ENCODE measurements around the gene ST3GAL3.

Gene ST3GAL3

DNA sequence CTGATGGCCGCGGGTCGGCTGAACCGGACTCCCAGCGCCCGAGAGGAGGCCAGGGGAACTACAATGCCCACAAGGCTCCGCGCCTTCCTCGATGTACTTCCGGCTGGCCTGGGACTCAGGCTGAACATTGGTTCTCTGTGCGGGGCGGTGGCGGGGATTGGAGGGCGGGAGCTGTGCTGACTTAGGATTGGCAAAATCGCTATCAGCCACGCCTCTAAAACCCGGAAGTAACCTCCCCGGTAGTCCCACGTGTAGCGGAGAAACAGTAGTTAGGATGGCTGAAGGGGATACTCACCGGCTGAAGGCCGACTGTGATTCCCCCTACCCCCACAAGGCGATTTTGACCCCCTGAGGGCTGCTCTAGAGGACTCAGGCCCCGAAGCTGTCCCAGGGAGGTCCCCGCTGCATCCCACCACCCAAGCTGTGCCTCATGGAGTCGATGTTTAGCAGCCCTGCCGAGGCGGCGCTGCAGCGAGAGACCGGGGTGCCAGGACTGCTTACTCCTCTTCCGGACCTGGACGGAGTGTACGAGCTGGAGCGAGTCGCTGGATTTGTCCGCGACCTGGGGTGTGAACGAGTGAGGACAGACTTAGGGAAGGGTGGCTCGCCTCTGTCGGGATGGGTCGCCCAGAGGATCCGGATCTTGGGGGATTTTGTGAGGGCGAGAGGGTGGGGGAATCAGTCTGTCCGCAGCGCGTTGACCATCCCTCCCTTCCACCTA is 262.6 kb downstream of the ST3GAL3 start, which contains the start of gene DPH2:
Gene DPH2, plus strand, starts transcription at position 265 of the 721 bp plus-strand sequence. Its CDS starts 166 bp downstream, at position 431.
- DNase-seq: peak; percentile 98

DNA sequence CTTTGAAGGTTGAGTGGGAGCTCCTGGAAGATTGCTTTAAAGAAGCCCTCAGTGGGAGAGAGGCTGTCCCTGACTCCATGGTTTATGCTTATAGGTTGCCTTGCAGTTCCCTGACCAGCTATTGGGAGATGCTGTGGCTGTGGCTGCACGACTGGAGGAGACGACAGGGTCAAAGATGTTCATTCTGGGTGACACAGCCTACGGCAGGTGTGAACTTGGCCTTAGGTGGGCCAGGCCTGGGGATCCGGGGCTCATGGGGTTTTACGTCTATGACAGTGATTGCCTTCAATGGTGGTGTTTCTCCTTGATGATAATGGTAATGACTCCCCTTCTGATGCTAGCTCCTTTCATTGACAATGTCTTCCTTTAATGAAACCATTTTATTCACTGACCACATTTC is 263.2 kb downstream of the ST3GAL3 start:
- no peak for DNase-seq

DNA sequence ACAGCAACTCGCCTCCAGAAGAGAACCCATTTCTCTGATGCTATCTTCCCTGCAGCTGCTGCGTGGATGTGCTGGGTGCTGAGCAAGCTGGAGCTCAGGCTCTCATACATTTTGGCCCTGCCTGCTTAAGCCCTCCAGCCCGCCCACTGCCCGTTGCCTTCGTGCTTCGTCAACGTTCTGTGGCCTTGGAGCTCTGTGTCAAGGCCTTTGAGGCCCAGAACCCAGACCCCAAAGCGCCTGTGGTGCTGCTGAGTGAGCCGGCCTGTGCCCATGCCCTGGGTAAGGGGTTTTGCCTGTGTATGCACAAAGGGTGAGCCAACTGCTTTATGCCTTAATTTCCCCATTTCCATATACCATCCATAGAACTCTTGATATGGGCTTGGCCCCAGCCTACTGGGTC is 263.6 kb downstream of the ST3GAL3 start:
- no peak for DNase-seq

DNA sequence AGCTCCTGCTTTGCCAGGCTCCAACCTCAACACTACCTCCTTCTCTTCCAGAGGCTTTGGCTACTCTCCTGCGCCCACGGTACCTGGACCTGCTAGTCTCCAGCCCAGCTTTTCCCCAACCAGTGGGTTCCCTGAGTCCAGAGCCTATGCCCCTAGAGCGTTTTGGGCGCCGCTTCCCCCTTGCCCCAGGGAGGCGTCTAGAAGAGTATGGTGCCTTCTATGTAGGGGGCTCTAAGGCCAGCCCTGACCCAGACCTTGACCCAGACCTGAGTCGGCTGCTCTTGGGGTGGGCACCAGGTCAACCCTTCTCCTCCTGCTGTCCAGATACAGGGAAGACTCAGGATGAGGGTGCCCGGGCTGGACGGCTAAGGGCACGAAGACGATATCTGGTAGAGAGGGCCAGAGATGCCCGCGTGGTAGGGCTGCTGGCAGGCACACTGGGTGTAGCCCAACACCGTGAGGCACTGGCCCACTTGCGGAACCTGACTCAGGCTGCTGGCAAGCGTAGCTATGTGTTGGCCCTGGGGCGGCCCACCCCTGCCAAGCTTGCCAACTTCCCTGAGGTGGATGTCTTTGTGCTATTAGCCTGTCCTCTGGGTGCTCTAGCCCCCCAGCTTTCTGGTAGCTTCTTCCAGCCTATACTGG is 264.1 kb downstream of the ST3GAL3 start:
- no peak for DNase-seq

DNA sequence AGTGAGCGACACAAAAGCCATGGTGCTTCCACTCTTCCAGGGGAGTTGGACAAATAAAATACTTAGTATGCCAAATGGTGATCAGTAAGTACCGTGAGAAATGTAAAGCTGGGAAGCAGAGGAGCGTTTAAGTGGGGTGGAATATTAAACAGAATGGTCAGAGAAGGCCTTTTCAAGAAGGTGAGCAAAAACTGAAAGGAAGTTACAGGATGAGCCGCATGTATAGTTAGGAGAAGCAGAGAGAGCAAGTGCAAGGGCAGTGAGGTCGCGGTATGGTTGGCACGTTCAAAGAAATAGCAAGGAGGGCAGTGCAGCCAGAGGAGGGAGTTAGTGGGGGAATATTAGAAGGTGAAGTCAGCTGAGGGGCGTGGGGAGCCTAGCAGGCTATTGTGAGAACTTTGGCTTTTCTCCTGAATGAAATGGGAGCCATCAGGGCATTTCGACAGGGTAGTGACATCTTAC is 266.7 kb downstream of the ST3GAL3 start:
- no peak for DNase-seq

DNA sequence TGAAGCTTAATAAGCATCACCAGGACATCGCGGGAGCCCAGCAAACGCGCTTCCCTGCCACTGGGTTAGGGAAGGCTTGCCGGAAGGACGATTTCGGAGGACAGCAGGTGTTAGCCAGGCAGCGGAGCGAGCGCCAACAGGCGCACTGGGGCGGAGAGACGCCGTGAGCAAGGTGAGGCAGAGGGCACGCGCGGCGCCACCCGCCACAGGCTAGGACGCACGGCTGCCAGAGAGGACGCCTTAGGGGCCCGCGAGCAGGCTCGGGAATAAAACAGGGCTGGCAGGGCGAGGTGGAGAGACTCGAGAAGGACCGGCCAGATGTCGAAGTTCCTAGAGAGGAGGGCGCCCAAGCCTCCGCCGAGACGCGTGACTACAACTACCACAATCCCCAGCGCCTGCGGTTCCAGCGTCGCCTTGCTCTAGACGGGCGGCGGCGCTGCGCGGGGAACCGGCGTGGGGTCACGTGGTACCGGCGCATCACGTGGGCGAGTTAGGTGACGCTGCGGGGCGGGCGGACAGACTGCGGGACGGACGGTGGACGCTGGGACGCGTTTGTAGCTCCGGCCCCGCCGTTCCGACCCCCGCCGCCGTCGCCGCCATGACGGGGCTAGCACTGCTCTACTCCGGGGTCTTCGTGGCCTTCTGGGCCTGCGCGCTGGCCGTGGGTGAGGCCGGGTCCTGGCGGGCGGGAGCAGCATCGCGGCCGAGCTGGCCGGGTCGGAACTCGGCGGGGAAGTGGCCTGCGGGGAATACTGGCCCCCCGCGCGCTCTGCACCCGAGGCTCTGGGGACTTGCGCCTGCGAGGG is 267.3 kb downstream of the ST3GAL3 start, which contains the start of gene ATP6V0B:
Gene ATP6V0B, plus strand, starts transcription at position 518 of the 806 bp plus-strand sequence. Its CDS starts 81 bp downstream, at position 599.
- peak; percentile 97 for DNase-seq

DNA sequence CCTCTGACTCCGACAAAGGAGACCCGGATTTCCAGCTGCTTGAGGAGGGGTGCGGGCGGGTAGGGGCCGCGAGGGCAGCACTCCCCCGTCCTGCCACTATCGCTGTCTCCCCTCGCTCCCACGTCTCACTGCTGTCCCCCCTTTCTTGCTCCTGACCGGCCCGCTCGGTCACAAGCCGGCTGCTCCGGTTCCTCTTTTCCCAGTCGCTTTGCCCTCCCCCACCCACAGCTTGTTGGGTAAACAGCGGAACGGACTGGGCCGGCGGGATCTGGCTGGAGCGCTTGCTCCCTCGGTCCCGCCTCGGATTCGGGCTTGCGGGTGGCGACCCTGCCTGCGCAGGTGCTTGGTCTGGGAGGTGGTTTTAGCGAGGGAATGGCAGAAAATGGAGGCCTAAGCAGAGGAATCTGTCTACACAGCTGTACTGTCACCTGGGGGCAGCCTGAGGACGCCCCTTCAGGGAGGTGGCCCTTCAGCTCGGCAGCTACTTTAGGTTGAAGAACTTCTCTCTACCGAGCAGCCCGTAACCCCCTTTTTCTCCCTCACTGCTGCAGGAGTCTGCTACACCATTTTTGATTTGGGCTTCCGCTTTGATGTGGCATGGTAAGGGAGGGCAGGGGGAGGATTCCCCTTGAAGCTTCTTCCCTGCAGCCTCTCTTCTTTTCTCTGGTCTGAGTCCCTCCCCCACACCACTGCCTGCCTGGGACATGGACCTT is 268.1 kb downstream of the ST3GAL3 start:
- peak; percentile 72 for DNase-seq

DNA sequence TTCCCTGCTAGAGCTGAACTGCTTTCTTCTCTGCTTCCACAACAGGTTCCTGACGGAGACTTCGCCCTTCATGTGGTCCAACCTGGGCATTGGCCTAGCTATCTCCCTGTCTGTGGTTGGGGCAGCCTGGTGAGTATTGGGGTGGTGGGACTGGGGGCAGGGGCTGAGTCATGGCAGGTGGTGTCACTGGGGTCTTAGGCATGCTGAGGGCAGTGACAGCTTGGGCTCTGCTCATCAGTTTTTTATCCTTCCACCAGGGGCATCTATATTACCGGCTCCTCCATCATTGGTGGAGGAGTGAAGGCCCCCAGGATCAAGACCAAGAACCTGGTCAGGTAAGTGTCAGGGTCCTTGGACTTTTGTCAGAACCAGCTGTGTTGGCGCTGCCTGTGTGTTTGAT is 268.7 kb downstream of the ST3GAL3 start:
- DNase-seq: no peak

DNA sequence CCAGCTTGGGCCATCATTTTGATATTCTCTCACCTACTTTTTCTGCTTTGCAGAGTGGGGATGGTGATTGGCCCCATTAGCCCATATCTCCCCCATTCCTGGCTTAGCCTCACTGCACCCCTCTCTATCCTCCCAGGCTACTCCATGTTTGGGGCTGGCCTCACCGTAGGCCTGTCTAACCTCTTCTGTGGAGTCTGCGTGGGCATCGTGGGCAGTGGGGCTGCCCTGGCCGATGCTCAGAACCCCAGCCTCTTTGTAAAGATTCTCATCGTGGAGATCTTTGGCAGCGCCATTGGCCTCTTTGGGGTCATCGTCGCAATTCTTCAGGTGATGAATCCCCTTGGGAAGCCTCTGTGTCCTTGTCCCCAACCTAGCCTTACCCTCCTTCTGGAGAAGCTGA is 269.6 kb downstream of the ST3GAL3 start:
- no peak for DNase-seq

DNA sequence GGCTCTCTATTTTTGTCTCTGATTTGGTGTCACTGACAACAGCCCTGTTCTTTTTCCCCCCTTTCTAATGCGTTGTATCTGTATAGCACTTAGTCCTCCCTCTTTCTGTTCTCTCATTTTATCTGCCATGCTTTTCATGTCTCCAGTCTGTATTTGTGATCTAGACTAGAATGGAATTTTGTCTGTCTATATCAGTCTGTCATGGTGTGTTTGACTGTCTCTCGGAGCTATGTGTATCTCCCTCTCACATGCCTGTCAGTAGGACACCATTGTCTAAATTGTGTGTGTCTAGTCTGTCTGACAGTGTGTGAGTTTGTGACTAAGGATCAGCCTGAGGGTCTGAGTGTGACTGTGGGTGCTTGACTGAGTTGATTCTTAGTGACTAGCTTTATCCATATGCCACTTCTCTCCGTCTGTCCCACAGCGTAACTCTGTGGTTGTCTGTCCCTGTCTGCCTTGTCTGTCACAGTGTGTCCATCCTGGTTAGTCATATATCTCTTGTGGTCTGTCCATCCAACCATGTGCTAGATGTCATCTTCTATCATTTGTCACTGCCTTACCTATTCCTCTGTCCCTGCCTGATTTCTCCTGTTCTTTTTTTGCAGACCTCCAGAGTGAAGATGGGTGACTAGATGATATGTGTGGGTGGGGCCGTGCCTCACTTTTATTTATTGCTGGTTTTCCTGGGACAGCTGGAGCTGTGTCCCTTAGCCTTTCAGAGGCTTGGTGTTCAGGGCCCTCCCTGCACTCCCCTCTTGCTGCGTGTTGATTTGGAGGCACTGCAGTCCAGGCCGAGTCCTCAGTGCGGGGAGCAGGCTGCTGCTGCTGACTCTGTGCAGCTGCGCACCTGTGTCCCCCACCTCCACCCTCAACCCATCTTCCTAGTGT is 270.3 kb downstream of the ST3GAL3 start:
- DNase-seq: no peak

DNA sequence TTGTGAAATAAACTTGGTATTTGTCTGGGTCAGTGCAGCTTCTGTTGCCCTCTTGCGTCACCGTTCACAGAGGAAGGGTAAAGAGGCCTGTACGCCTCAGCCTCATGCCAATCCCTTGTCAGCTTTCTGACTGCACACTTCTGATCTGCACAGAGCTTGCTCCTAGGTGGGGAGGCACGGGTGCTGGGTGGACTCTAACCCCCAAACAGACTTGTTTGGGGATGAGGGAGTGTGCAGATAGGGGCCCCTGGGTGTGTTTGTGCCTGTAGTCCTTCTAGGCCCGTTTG is 270.9 kb downstream of the ST3GAL3 start:
- no peak for DNase-seq

DNA sequence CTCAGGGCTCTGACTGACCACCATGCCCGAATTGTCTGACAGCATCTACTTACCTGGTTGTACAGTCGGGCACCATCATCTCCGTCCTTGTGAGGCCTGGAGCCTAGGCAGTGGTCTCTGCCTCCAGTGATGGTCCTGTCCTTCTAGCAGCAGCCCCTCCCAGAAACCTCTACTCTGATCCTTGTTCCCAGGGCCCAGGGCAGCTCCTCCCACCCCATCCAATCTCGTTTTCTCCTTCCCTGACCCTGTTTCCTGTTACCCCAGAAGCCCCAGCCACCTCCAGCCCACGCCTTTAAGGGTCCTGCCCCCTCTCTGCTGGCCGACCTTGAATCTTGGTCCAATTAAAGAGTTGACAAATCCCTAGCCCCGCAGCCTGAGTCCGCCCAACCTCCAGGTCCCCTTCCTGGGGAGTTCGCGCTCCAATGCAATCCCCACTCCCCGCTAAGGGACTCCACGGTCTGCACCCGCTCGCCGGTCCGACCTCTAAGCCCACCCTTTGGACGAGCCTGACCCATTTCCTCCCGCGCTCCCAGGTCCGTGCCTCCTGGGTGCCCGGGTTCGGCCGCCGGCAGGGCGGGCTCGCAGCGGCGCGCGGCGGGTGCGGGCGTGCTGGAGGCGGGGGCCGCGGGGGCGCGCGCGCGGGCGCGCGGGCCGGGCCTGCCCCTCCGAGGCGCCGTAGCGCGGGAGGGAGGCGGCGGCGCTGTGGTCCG is 271.4 kb downstream of the ST3GAL3 start, which contains the start of gene B4GALT2:
Gene B4GALT2, plus strand, starts transcription at position 660 of the 710 bp plus-strand sequence. CDS start 1,951 bp downstream, outside the sequence.
- peak; percentile 60 for DNase-seq

DNA sequence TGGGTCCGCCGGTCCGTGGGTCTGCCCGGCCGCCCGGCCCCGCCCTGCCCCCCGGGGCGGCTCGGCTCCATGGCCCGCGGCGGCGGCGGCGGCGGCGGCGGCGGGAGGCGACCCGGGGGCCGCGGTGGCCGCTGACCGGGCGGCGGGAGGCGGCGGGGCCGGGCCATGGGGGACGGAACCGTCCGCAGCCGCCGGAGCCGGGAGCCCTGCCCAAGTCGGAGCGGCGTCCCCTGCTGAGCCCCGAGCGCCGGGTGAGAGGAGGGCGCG is 271.9 kb downstream of the ST3GAL3 start:
- no peak for DNase-seq

DNA sequence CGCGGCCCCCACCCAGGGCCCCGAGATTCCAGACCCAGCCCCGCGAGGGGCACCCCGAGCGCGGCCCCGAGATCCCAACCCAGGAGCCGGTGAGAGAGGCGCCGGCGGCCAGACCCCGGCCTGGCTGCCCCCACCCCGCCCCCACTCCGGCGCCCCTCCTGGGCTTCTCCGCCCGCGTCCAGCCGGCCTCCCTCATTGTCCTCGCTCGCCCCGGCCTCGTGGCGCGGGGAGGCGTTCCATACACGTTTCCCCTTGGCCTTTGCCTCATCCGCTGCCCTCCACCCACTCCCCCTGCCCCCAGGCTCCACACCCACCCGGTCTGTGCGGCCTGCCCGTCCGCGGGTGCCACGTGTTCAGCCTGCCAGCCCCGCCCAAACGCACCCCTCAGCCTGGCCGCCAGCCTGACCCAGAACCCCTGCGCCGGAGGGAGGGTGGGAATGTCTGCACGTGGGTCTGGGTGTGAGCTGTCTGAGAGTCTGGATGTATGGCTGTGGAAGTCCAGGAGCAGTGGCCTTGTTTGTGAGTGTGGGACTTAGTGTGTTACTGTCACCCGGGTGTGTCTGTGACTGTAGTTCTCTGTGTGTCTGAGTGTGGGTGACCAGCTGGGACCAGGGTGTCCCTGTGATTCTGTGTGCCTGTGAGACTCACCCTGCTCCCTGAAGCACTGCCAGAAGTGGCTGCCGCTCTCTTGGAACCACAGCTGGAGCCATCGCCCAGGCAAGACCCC is 272.4 kb downstream of the ST3GAL3 start:
- DNase-seq: peak; percentile 80

DNA sequence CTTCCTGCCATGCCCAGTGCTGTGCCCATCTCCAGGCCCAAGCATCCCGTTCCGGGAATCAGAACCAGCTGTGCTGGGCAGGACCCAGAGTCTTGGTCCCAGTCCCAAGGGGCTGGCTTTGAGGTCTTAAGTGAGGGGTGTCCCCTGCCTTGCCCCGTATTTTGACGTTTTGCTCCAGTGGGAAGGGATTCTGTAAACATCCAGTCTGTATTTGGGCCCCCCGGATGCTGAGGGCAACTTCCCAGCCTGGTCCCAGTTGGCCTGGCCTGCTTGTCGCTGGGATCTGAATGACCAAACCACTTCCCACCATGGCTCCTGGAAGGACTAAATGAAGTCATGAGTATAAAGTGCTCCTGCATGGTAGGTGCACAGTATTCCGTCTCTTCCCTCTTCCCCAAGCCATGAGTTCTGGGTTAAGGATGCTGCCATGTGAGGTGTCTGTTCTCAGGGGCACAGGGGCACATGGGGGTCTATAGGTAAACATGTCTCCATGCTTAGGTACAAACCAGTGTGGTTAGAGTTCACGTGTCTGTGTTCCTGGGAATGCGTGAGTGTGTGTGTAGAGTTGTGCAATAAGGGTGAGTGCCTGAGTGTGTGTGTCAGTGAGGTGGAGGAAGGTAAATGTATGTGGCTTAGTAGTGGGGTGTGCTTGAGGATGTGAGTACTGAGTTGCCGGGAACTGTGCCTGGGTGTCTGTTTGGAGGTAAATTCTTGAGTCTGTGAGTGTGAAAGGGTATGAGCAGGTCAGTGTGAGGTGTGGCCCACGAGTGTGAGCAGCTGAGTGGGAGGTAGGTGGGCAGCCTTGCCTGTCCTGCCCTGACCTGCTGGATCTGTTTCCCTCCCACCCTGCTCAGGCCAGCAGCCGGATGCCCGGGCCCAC is 273.2 kb downstream of the ST3GAL3 start:
- DNase-seq: no peak

Data from femur (tissue), 1 donor.